ENCODE measurements around the gene STT3B.

Gene STT3B

GRCh38 chr3:31654998-31655397 is 122.3 kb downstream of the STT3B start:
- no peak for DNase-seq

- no peak for DNase-seq
Measured at GRCh38 chr3:31659246-31659645, 126.5 kb downstream of the STT3B start.

- DNase-seq = no peak
Measured at GRCh38 chr3:31661286-31661685, 128.6 kb downstream of the STT3B start.

- no peak for DNase-seq
Measured at GRCh38 chr3:31661993-31662670, 129.4 kb downstream of the STT3B start.

- DNase-seq = no peak
Measured at GRCh38 chr3:31664031-31664430, 131.3 kb downstream of the STT3B start.

- no peak for DNase-seq
Measured at GRCh38 chr3:31667582-31667981, 134.9 kb downstream of the STT3B start.

GRCh38 chr3:31668242-31668641 is 135.5 kb downstream of the STT3B start:
- no peak for DNase-seq

- DNase-seq = no peak
Measured at GRCh38 chr3:31670136-31670535, 137.4 kb downstream of the STT3B start.

- no peak for DNase-seq
Measured at GRCh38 chr3:31670722-31671121, 138.0 kb downstream of the STT3B start.

- DNase-seq = no peak
Measured at GRCh38 chr3:31671451-31671850, 138.7 kb downstream of the STT3B start.

GRCh38 chr3:31671976-31672375 is 139.3 kb downstream of the STT3B start:
- no peak for DNase-seq

- no peak for DNase-seq
Measured at GRCh38 chr3:31673950-31674349, 141.2 kb downstream of the STT3B start.

- no peak for DNase-seq
Measured at GRCh38 chr3:31676556-31676955, 143.8 kb downstream of the STT3B start.

GRCh38 chr3:31680072-31680870 is 147.5 kb downstream of the STT3B start:
- DNase-seq = no peak

Measured in NCI-H526 (cell line).